HuH-7.5 (cell line): ENCODE data around the gene SFMBT2.
"Not testable (repeated sequence)": the region's sequence is repeated elsewhere in the genome, so short reads cannot be mapped to it uniquely, and the experiment has no call there.

Source experiments
- DNase-seq: peaks from one replicate; pipeline ENCODE4 v3.0.0; 2011; ENCODE audit warnings: low spot score

The SFMBT2 gene

DNA sequence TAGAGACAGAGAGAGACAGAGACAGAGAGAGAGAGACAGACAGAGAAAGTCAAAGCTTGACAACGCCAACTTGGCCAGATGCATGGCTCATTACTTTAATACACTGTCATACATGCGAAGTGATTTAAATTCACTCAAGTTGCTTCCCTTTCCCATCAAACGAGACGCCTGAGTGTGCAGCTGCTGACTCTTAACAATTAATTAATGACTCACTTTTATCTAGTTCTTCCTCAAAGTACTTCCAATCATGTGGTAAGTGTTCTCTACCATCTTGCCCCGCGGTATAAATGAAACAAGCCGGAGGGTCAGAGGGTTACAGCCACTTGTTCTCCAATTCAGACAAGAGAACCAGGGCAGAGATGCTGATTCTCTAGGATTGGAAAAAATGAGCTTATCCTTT, 90.8 kb downstream of the SFMBT2 start:
- DNase-seq: no peak

DNA sequence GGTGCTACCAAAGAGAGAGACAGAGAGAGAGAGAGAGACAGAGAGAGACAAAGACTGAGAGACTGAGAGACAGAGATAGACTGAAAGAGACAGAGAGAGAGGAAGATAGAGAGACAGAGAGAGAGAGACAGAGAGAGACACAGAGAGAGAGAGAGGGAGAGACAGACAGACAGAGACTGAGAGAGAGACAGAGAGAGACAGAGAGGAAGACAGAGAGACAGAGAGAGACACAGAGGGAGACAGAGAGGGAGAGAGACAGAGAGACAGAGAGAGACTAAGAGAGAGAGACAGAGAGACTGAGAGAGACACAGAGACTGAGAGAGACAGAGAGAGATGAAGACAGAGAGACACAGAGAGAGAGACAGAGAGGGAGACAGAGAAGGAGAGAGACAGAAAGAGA, 91.2 kb downstream of the SFMBT2 start:
- no peak for DNase-seq

- no peak for DNase-seq
Observed at GRCh38 chr10:7318836-7319235, 92.0 kb downstream of the SFMBT2 start.

GRCh38 chr10:7317786-7318446, 92.9 kb downstream of the SFMBT2 start:
- DNase-seq: no peak

GRCh38 chr10:7316839-7317238, 94.0 kb downstream of the SFMBT2 start:
- no peak for DNase-seq

GRCh38 chr10:7315906-7316305, 94.9 kb downstream of the SFMBT2 start:
- no peak for DNase-seq

DNA sequence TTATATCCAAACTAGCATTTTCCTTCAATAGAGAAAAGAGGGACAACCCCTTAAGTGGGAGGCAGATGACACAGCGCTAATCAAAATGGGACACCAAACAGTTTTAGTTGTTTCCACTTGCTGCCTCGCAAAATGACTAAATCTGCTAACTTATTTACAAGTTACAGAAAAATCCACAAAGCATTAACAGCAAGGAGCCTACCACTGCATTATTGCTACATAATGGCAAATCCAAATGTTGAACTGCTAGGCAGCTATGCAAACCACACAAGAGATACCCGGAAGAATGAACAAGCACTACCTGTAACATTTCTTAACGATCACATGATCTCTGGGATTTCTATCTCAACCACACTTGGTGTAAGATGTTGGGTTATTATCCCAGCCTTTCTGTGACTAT, 96.7 kb downstream of the SFMBT2 start:
- DNase-seq: no peak

- DNase-seq: no peak
Observed at GRCh38 chr10:7312488-7312857, 98.4 kb downstream of the SFMBT2 start.

DNA sequence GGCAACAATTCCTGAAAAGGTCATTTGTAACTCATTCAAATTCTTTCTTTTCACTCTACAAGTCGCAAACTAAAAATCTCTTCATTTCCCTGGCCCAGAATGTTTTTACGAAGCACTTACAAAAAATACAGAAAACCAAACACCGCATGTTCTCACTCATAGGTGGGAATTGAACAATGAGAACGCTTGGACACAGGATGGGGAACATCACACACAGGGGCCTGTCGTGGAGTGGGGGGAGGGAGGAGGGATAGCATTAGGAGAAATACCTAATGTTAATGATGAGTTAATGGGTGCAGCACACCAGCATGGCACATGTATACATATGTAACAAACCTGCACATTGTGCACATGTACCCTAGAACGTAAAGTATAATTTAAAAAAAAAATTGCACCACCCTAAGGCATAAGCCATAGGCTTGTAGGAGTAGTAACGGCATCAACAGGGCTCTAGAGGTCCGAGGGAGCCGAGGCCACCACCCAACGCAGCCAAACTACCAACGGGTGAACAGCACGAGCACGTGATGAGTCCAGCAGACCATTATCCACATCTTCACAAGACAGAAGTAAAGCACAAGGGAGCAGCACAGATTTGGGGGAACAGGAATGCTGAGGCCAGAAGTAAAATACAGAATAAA, 98.9 kb downstream of the SFMBT2 start:
- DNase-seq: not testable (repeated sequence)

- DNase-seq: no peak
Observed at GRCh38 chr10:7311218-7311849, 99.5 kb downstream of the SFMBT2 start.

DNA sequence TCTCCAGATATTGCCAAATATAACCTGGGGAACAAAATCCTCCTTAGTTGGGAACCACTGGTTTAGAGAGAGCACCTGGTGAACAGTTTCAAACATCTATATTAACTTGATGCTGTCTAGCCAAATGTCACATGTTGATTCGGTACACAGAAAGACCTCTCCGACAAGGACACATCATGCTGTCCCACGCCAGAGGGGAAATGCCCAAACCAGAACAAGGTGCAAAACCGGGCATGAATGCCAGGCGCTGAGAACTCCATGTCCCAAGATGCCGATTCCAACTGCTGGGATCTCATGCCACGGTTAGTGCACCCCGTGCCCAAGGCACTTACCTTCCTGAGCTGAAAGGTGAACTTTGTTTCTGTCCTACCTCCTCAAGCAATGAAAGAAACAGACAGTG, 100.8 kb downstream of the SFMBT2 start:
- DNase-seq: no peak

- no peak for DNase-seq
Observed at GRCh38 chr10:7308826-7309225, 102.0 kb downstream of the SFMBT2 start.

DNA sequence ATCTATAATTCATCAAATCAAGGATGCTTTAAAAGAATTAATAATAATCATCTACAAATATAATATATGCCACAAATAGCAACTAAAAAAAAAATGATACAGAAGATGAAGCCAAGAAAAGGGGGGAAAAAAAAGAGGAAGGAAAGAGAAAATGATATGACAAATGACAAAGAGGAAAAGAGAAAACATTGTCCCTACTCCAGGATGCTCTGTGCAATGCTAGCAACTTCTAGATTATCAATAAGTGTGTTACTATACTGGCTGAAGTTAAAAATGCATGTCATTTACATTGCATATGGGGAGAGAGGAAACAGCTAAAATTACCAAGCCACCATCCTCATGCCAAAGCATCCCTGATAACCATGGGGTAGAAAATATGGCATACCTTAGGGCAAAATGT, 104.2 kb downstream of the SFMBT2 start:
- no peak for DNase-seq

GRCh38 chr10:7306147-7306546, 104.7 kb downstream of the SFMBT2 start:
- no peak for DNase-seq

GRCh38 chr10:7305053-7305452, 105.8 kb downstream of the SFMBT2 start:
- no peak for DNase-seq

DNA sequence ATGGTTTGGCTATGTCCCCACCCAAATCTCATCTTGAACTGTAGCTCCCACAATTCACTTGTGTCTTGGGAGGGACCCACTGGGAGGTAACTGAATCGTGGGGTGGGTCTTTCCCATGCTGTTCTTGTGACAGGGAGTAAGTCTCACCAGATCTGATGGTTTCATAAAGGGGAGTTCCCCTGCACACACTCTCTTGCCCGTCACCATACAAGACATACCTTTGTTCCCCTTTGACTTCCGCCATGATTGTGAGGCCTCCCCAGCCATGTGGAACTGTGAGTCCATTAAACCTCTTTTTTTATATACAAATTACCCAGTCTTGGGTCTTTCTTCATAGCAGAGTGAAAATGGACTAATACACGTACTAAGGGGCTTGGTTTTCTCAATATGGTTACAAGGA, 106.7 kb downstream of the SFMBT2 start:
- no peak for DNase-seq

DNA sequence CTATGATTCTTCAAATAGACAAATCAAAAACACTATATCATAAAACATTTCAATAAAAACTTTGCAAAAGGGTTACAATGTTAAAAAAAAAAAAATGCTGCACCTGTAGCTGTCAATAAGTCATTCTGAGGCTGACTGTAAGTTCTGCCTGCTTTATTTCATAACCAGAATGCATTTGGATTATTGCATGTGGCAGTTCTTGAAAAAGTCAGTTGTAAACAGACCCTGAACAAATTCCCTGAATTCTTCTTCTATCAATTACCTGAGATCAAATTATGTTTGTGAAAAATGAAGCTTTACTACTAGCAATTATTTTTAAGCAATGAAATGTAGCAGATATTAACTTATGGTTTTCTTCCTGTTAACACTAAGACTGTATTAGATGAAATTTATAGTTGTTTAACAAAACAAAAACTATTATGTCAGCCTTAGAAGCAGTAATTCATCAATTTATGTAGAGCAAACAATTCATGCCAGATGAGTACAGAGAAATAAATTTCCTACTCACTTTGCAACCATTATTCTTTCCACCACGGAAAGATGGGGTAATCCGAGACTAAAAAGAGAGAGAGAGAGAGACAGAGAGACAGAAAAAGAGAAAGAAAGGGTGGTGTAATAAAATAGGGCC, 107.8 kb downstream of the SFMBT2 start:
- no peak for DNase-seq

- DNase-seq: no peak
Observed at GRCh38 chr10:7302392-7302906, 108.4 kb downstream of the SFMBT2 start.

- peak; percentile 12 for DNase-seq
Observed at GRCh38 chr10:7301006-7301778, 109.6 kb downstream of the SFMBT2 start.

DNA sequence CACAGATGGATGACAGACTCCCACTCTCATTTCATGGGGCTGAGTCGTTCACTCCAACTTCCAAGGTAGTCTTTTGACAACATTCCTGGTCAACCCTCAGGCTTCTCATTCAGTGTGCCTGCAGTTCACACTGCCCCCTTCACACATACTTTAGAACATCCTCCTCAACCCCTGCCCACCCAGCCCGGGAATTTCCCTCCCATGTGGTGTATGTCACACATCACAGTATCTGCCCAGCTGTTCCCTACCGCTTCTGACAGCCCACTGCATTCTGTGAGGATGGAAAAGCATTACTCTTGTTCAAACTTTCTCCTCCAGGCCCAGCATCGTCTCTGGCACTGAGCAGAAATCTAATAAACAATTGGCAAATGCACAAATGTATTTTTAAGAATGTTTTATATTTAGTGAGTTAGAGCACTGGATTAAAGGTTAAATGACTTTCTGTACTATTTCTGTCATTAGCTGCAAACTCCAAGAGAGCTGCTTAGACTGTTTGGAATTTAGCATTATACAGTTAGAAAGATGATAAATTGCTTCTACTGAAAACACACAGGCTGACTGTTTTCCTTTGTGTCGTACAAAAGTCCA, 110.4 kb downstream of the SFMBT2 start:
- no peak for DNase-seq

DNA sequence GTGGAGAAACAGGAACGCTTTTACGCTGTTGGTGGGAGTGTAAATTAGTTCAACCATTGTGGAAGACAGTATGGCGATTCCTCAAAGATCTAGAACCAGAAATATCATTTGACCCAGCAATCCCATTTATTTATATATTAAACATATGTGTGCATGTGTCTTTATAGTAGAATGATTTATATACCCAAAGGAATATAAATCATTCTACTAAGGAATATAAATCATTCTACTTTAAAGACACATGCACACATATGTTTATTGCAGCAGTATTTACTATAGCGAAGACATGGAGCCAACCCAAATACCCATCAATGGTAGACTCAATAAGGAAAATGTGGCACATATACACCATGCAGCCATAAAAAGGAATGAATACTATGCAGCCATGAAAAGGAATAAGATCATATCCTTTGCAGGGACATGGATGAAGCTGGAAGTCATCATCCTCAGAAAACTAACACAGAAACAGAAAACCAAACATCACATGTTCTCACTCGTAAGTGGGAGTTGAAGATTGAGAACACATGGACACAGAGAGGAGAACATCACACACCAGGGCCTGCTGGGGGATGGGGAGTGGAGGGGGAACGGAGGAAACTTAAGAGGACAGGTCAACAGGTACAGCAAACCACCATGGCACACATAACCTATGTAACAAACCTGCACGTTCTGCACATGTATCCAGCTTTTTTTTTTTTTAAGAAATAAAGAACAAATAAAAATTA, 111.1 kb downstream of the SFMBT2 start:
- DNase-seq: not testable (repeated sequence)
